Endothelial cell (in vitro differentiated cells): Measurements from ENCODE around the gene LIPN. TPM values are rescaled to one million over a fixed set of nuclear protein-coding genes. Genes with fewer than 3 reads are reported as not detected.

Experiments
- DNase-seq: peaks from one replicate; pipeline ENCODE4 v3.0.0; 2021; ENCODE audit warnings: low spot score
- H3K27ac Mint-ChIP-seq: one replicate; pipeline ENCODE4 v1.8.0; 2021; ENCODE audit warnings: mixed read lengths, inconsistent platforms; ENCODE audit not compliant: unreplicated experiment
- H3K27me3 Mint-ChIP-seq: one replicate; pipeline ENCODE4 v1.8.0; 2021; ENCODE audit warnings: mild to moderate bottlenecking, moderate library complexity, mixed read lengths, inconsistent platforms; ENCODE audit not compliant: unreplicated experiment
- H3K36me3 Mint-ChIP-seq: one replicate; pipeline ENCODE4 v1.8.0; 2021; ENCODE audit warnings: mild to moderate bottlenecking, low read depth, mixed read lengths, inconsistent platforms; ENCODE audit not compliant: unreplicated experiment
- H3K4me1 Mint-ChIP-seq: one replicate; pipeline ENCODE4 v1.8.0; 2021; ENCODE audit warnings: mild to moderate bottlenecking, mixed read lengths, inconsistent platforms; ENCODE audit not compliant: unreplicated experiment
- H3K4me3 Mint-ChIP-seq: one replicate; pipeline ENCODE4 v1.8.0; 2021; ENCODE audit warnings: mild to moderate bottlenecking, mixed read lengths, inconsistent platforms; ENCODE audit not compliant: unreplicated experiment
- H3K9me3 Mint-ChIP-seq: one replicate; pipeline ENCODE4 v1.8.0; 2021; ENCODE audit warnings: mixed read lengths, inconsistent platforms; ENCODE audit not compliant: unreplicated experiment
- CTCF ChIP-seq: fragments of 200-600 bp; sonication (generic); IDR thresholded peaks from one replicate; pipeline ENCODE4 v1.5.0; 2021; ENCODE audit warnings: antibody characterized with exemption; ENCODE audit not compliant: unreplicated experiment
- total RNA-seq: library from RNA; stranded (reverse); fragmentation: NEBNext Ultra II Directional; extraction: Animal tissue kit (Norgen Biotek cat#: 25700); gene quantifications from one replicate; pipeline ENCODE4 v1.2.1, GENCODE V29; 2021; ENCODE audit not compliant: unreplicated experiment

LIPN gene
- total RNA-seq, 1 donor from 2014 or later, result not detected

- H3K9me3 Mint-ChIP-seq, result no peaks in the 10 kb centered on the region
- DNase-seq, result no peak
- no peaks in the 10 kb centered on the region for H3K27me3 Mint-ChIP-seq
- H3K36me3 Mint-ChIP-seq, result no peaks in the 10 kb centered on the region
- no peak for TF ChIP-seq CTCF
- no peak overlapping the region for H3K4me3 Mint-ChIP-seq
- no peak overlapping the region for H3K27ac Mint-ChIP-seq
- H3K4me1 Mint-ChIP-seq, result no peaks in the 10 kb centered on the region
Measured at GRCh38 chr10:88819290-88819689, 59.5 kb downstream of the LIPN start.

GRCh38 chr10:88820748-88821401, 61.1 kb downstream of the LIPN start:
- Mint-ChIP-seq H3K27me3 (no peaks in the 10 kb centered on the region), H3K27ac (no peak overlapping the region), H3K4me1 (no peaks in the 10 kb centered on the region), H3K36me3 (no peaks in the 10 kb centered on the region), H3K9me3 (no peaks in the 10 kb centered on the region), H3K4me3 (no peak overlapping the region)
- no peak for TF ChIP-seq CTCF
- DNase-seq, result no peak

GRCh38 chr10:88826388-88826787, 66.6 kb downstream of the LIPN start:
- H3K9me3 Mint-ChIP-seq, result no peaks in the 10 kb centered on the region
- no peaks in the 10 kb centered on the region for H3K36me3 Mint-ChIP-seq
- no peaks in the 10 kb centered on the region for H3K4me1 Mint-ChIP-seq
- no peak overlapping the region for H3K27ac Mint-ChIP-seq
- TF ChIP-seq CTCF, result no peak
- H3K27me3 Mint-ChIP-seq, result no peaks in the 10 kb centered on the region
- no peak for DNase-seq
- H3K4me3 Mint-ChIP-seq, result no peak overlapping the region

GRCh38 chr10:88827671-88828070, 67.9 kb downstream of the LIPN start:
- no peak for DNase-seq
- TF ChIP-seq CTCF, result no peak
- no peaks in the 10 kb centered on the region for H3K9me3 Mint-ChIP-seq
- H3K4me1 Mint-ChIP-seq, result no peaks in the 10 kb centered on the region
- no peaks in the 10 kb centered on the region for H3K36me3 Mint-ChIP-seq
- H3K4me3 Mint-ChIP-seq, result no peak overlapping the region
- H3K27ac Mint-ChIP-seq, result no peak overlapping the region
- H3K27me3 Mint-ChIP-seq, result no peaks in the 10 kb centered on the region

GRCh38 chr10:88828310-88828709, 68.5 kb downstream of the LIPN start:
- H3K36me3 Mint-ChIP-seq, result no peaks in the 10 kb centered on the region
- H3K9me3 Mint-ChIP-seq, result no peaks in the 10 kb centered on the region
- H3K27me3 Mint-ChIP-seq, result no peaks in the 10 kb centered on the region
- no peak for DNase-seq
- no peak overlapping the region for H3K27ac Mint-ChIP-seq
- TF ChIP-seq CTCF, result no peak
- no peaks in the 10 kb centered on the region for H3K4me1 Mint-ChIP-seq
- no peak overlapping the region for H3K4me3 Mint-ChIP-seq

Other genes with a start within 250 kb of the LIPN start
- 6.0 TPM for gene RNLS, start 176.7 kb upstream of the LIPN start, total RNA-seq
- gene LIPJ, start 173.3 kb upstream of the LIPN start, total RNA-seq, result not detected
- gene LIPF, start 95.6 kb upstream of the LIPN start, total RNA-seq, result not detected
- gene LIPK, start 53.8 kb upstream of the LIPN start, total RNA-seq, result not detected
- gene LIPM, start 42.7 kb downstream of the LIPN start, total RNA-seq, result 0.31 TPM
- gene ANKRD22, start 91.8 kb downstream of the LIPN start, total RNA-seq, result not detected
- gene STAMBPL1, start 120.2 kb downstream of the LIPN start, total RNA-seq, result 3.3 TPM
- gene ACTA2, start 192.8 kb downstream of the LIPN start, total RNA-seq, result 98.5 TPM
- 23.0 TPM for gene FAS, start 230.8 kb downstream of the LIPN start, total RNA-seq